Activated CD4-positive, alpha-beta T cell treated with anti-CD3 and anti-CD28 coated beads, Interleukin-2, amount 50 U/mL, for 48 hours (primary cell): ENCODE data around the gene SAMD11.
"Not testable (repeated sequence)": the region's sequence is repeated elsewhere in the genome, so short reads cannot be mapped to it uniquely, and the experiment has no call there.

ENCODE experiments used
- DNase-seq, 2 experiments: peaks; one replicate each; pipeline ENCODE4 v3.0.0-alpha.2; 2020

The SAMD11 gene

GRCh38 chr1:946811-947210 is 23.1 kb downstream of the SAMD11 start:
- DNase-seq = not testable (repeated sequence)

- no peak for DNase-seq
Measured at GRCh38 chr1:947958-948357, 24.2 kb downstream of the SAMD11 start.

- no peak for DNase-seq
Measured at GRCh38 chr1:950268-950667, 26.5 kb downstream of the SAMD11 start.

- DNase-seq = no peak
Measured at GRCh38 chr1:950881-951280, 27.2 kb downstream of the SAMD11 start.

GRCh38 chr1:951364-951763 is 27.6 kb downstream of the SAMD11 start:
- no peak for DNase-seq

GRCh38 chr1:952201-952600 is 28.5 kb downstream of the SAMD11 start:
- DNase-seq = no peak

GRCh38 chr1:952603-953002 is 28.9 kb downstream of the SAMD11 start:
- DNase-seq = no peak

GRCh38 chr1:953524-954320 is 30.0 kb downstream of the SAMD11 start:
- DNase-seq = no peak

GRCh38 chr1:954927-955326 is 31.2 kb downstream of the SAMD11 start:
- no peak for DNase-seq

GRCh38 chr1:955474-955873 is 31.8 kb downstream of the SAMD11 start:
- no peak for DNase-seq

GRCh38 chr1:956636-957035 is 32.9 kb downstream of the SAMD11 start:
- DNase-seq = no peak

- peak; percentile 98 to 99 for DNase-seq
Measured at GRCh38 chr1:958823-959730, 35.4 kb downstream of the SAMD11 start, which contains the start of gene NOC2L. Gene NOC2L (minus strand): TSS chr1:959256. CDS start chr1:959240, 16 bp downstream.

GRCh38 chr1:959731-960362 is 36.1 kb downstream of the SAMD11 start:
- no peak for DNase-seq

- peak; percentile 87 to 89 for DNase-seq
Measured at GRCh38 chr1:960363-961131, 36.8 kb downstream of the SAMD11 start, which contains the start of gene KLHL17. Gene KLHL17 (plus strand): TSS chr1:960584. CDS start chr1:960694, 110 bp downstream.

- DNase-seq = no peak
Measured at GRCh38 chr1:961132-961669, 37.5 kb downstream of the SAMD11 start.

GRCh38 chr1:962381-963300 is 38.9 kb downstream of the SAMD11 start:
- no peak for DNase-seq

GRCh38 chr1:963301-963651 is 39.6 kb downstream of the SAMD11 start:
- no peak for DNase-seq

- no peak for DNase-seq
Measured at GRCh38 chr1:963746-964525, 40.2 kb downstream of the SAMD11 start.

- DNase-seq = no peak
Measured at GRCh38 chr1:964691-965525, 41.2 kb downstream of the SAMD11 start.
